ENCODE data around the gene KCTD7. TPM values are rescaled to one million over a fixed set of nuclear protein-coding genes. Genes with fewer than 3 reads are reported as not detected.
"Not testable (repeated sequence)": the region's sequence is repeated elsewhere in the genome, so short reads cannot be mapped to it uniquely, and the experiment has no call there.

The KCTD7 gene
- total and polyA plus RNA-seq, 2 of the 4 experiments (the other 2 are of a cell fraction) = 6.1 to 12.8 TPM

DNA sequence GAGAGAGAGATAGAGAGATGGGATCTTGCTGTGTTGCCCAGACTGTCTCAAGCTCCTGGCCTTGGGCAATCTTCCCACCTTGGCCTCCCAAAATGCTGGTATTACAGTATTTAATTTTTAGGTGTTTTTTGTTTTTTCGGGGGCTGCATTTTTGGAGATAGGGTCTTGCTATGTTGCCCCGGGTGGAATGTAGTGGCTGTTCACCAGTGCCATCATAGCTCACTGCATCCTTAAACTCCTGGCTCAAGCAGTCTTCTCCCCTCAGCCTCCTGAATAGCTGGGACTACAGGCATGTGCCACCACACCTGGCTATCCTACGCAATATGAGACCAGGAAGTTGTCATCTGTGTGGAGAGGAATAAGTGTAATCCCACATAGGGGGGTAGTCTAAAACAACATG lies 42.4 kb downstream of the KCTD7 start:
- peaks cover 4% of the 10 kb centered on the region for H3K9me1 ChIP-seq (ENCODE audit: insufficient read depth, low read length)
- in situ Hi-C loops (cut with MboI; ENCODE audit: low sequenced_read_pairs) (no loop called here), intact Hi-C loops (cut with micrococcal nuclease) (no loop called here), dilution Hi-C loops (cut with HindIII; ENCODE audit: low sequenced_read_pairs, unreplicated experiment) (no loop called here)
- no peak overlapping the region for H3K9ac ChIP-seq (ENCODE audit: low read depth, low read length)
- no CpG with 5 or more reads among the region's 3 CpGs for WGBS, 2 experiments (ENCODE audit: extremely low coverage in 2 of 2, insufficient read length in 1 of 2)
- H2BK120ac ChIP-seq (ENCODE audit: low read depth, low read length) = no peak overlapping the region
- no peak overlapping the region for H2BK5ac ChIP-seq (ENCODE audit: low read depth, low read length, poor library complexity, severe bottlenecking)
- no peak overlapping the region for H3K4me2 ChIP-seq (ENCODE audit: low read depth, low read length)
- CTCF ChIA-PET = no interaction called here
- no peak overlapping the region for H2AK9ac ChIP-seq (replicated peaks; ENCODE audit: low read depth, low read length, poor library complexity)
- H3K4me1 ChIP-seq (ENCODE audit: control insufficient read depth, insufficient read depth, low read length) = peaks cover 2% of the 10 kb centered on the region
- DNase-seq (no peak), ATAC-seq (ENCODE audit: low read depth) (no peak)
- H3K79me1 ChIP-seq (ENCODE audit: low read depth in 1 of 2, low read length in 2 of 2) = peaks cover 23 to 74% of the 10 kb centered on the region in 2 experiments
- H3K27me3 ChIP-seq (ENCODE audit: control insufficient read depth, insufficient read depth, low read length) = no peaks in the 10 kb centered on the region
- H3K4ac ChIP-seq (ENCODE audit: low read depth, low read length) = no peak overlapping the region
- H3K36me3 ChIP-seq (ENCODE audit: control insufficient read depth, insufficient read depth, low read length) = peaks cover 19% of the 10 kb centered on the region
- no peak overlapping the region for H2AK5ac ChIP-seq (ENCODE audit: low read depth, low read length)
- BruUV-seq (replicated peaks) = no TSS peak
- H4K91ac ChIP-seq (ENCODE audit: insufficient read depth, low read depth, low read length) = no peak overlapping the region
- no peak overlapping the region for H3K56ac ChIP-seq (ENCODE audit: extremely low read depth, insufficient read depth, low read length)
- no peak overlapping the region for H2BK20ac ChIP-seq (ENCODE audit: low read depth, low read length)
- no peak overlapping the region for H3K14ac ChIP-seq (replicated peaks; ENCODE audit: low read depth, low read length)
- peaks cover 37% of the 10 kb centered on the region for H4K20me1 ChIP-seq (ENCODE audit: insufficient read depth, low read length)
- H3K18ac ChIP-seq (ENCODE audit: low read depth, low read length) = no peak overlapping the region
- no peak overlapping the region for H2AFZ ChIP-seq (replicated peaks; ENCODE audit: low read length, poor library complexity)
- no peaks in the 10 kb centered on the region for H3K9me3 ChIP-seq (ENCODE audit: control insufficient read depth, insufficient read depth, low read length)
- no peak overlapping the region for H2BK15ac ChIP-seq (ENCODE audit: low read depth, low read length)
- no peak overlapping the region for H3K4me3 ChIP-seq (ENCODE audit: insufficient read depth, low read depth, low read length)
- POLR2A ChIA-PET (ENCODE audit: unreplicated experiment) = no interaction called here
- H3K23ac ChIP-seq (ENCODE audit: low read depth, low read length) = no peak overlapping the region
- TF ChIP-seq, protein P1, sequence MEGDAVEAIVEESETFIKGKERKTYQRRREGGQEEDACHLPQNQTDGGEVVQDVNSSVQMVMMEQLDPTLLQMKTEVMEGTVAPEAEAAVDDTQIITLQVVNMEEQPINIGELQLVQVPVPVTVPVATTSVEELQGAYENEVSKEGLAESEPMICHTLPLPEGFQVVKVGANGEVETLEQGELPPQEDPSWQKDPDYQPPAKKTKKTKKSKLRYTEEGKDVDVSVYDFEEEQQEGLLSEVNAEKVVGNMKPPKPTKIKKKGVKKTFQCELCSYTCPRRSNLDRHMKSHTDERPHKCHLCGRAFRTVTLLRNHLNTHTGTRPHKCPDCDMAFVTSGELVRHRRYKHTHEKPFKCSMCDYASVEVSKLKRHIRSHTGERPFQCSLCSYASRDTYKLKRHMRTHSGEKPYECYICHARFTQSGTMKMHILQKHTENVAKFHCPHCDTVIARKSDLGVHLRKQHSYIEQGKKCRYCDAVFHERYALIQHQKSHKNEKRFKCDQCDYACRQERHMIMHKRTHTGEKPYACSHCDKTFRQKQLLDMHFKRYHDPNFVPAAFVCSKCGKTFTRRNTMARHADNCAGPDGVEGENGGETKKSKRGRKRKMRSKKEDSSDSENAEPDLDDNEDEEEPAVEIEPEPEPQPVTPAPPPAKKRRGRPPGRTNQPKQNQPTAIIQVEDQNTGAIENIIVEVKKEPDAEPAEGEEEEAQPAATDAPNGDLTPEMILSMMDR (conservative IDR thresholded peaks at IDR 0.05; ENCODE audit: low read depth, low read length) = no peak
- TF ChIP-seq, protein P2, sequence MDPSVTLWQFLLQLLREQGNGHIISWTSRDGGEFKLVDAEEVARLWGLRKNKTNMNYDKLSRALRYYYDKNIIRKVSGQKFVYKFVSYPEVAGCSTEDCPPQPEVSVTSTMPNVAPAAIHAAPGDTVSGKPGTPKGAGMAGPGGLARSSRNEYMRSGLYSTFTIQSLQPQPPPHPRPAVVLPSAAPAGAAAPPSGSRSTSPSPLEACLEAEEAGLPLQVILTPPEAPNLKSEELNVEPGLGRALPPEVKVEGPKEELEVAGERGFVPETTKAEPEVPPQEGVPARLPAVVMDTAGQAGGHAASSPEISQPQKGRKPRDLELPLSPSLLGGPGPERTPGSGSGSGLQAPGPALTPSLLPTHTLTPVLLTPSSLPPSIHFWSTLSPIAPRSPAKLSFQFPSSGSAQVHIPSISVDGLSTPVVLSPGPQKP (IDR thresholded peaks at IDR 0.05; ENCODE audit: borderline replicate concordance, low read depth, low read length) = no peak
- no peak for TF ChIP-seq MAZ (IDR thresholded peaks at IDR 0.05; ENCODE audit: borderline replicate concordance, low read depth, low read length)
- H4K8ac ChIP-seq (ENCODE audit: low read depth in 2 of 2, low read length in 2 of 2) = no peak overlapping the region
- H4K5ac ChIP-seq (ENCODE audit: low read depth, low read length) = no peak overlapping the region
- no peak overlapping the region for H3K27ac ChIP-seq (ENCODE audit: insufficient read depth, low read length)

DNA sequence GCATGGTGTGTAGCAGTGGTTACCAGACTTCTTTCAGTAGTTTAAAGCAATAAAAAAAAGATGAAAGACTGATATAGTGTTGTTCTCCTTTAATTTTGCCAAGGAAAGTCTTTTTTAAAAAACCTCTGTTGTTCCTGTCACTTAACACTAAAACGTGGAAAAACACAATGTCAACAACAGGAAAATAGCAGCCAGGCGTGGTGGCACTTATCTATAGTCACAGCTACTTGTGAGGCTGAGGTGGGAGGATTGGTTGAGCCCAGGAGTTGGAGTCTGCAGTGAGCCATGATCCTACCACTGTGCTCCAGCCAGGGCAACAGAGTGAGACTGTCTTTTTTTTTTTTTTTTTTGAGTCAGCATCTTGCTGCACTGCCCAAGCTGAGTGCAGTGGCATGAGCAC lies 42.8 kb downstream of the KCTD7 start:
- H2BK5ac ChIP-seq (ENCODE audit: low read depth, low read length, poor library complexity, severe bottlenecking); BruUV-seq (replicated peaks); H3K4me3 ChIP-seq (ENCODE audit: insufficient read depth, low read depth, low read length); H3K18ac ChIP-seq (ENCODE audit: low read depth, low read length); H3K27ac ChIP-seq (ENCODE audit: insufficient read depth, low read length); H3K4me2 ChIP-seq (ENCODE audit: low read depth, low read length); POLR2A ChIA-PET (ENCODE audit: unreplicated experiment); H2AK5ac ChIP-seq (ENCODE audit: low read depth, low read length); H2AK9ac ChIP-seq (replicated peaks; ENCODE audit: low read depth, low read length, poor library complexity); H3K27me3 ChIP-seq (ENCODE audit: control insufficient read depth, insufficient read depth, low read length); dilution Hi-C loops (cut with HindIII; ENCODE audit: low sequenced_read_pairs, unreplicated experiment); H3K14ac ChIP-seq (replicated peaks; ENCODE audit: low read depth, low read length); H4K5ac ChIP-seq (ENCODE audit: low read depth, low read length); CTCF ChIA-PET; H4K91ac ChIP-seq (ENCODE audit: insufficient read depth, low read depth, low read length); H3K23ac ChIP-seq (ENCODE audit: low read depth, low read length); ATAC-seq (ENCODE audit: low read depth); H4K8ac ChIP-seq (ENCODE audit: low read depth in 2 of 2, low read length in 2 of 2); H3K9me3 ChIP-seq (ENCODE audit: control insufficient read depth, insufficient read depth, low read length); H3K56ac ChIP-seq (ENCODE audit: extremely low read depth, insufficient read depth, low read length); H2BK20ac ChIP-seq (ENCODE audit: low read depth, low read length); H3K4me1 ChIP-seq (ENCODE audit: control insufficient read depth, insufficient read depth, low read length); H2BK15ac ChIP-seq (ENCODE audit: low read depth, low read length); H2AFZ ChIP-seq (replicated peaks; ENCODE audit: low read length, poor library complexity); H2BK120ac ChIP-seq (ENCODE audit: low read depth, low read length); H3K9ac ChIP-seq (ENCODE audit: low read depth, low read length); in situ Hi-C loops (cut with MboI; ENCODE audit: low sequenced_read_pairs); H3K4ac ChIP-seq (ENCODE audit: low read depth, low read length); H3K9me1 ChIP-seq (ENCODE audit: insufficient read depth, low read length); DNase-seq; intact Hi-C loops (cut with micrococcal nuclease): not testable (repeated sequence)
- Histone ChIP-seq H4K20me1 (ENCODE audit: insufficient read depth, low read length) (peaks cover 34% of the 10 kb centered on the region), H3K79me1 (ENCODE audit: low read depth in 1 of 2, low read length in 2 of 2) (peaks cover 27 to 75% of the 10 kb centered on the region in 2 experiments), H3K36me3 (ENCODE audit: control insufficient read depth, insufficient read depth, low read length) (peaks cover 19% of the 10 kb centered on the region)
- no CpG with 5 or more reads among the region's 2 CpGs for WGBS, 2 experiments (ENCODE audit: extremely low coverage in 2 of 2, insufficient read length in 1 of 2)

Data from IMR-90 (cell line).